ENCODE measurements around the gene FAM163B. TPM values are rescaled to one million over a fixed set of nuclear protein-coding genes. Genes with fewer than 3 reads are reported as not detected.

Gene FAM163B
- total RNA-seq, 1 experiment from 2014 or later = not detected

Other genes with a start within 250 kb of the FAM163B start
- 301 and 417 TPM in 2 replicates for gene SURF4, start 233.3 kb downstream of the FAM163B start, total RNA-seq (2014; rRNA removed; shearing (Covaris generic); ENCODE audit: low replicate concordance)
- gene STKLD1, start 233.0 kb downstream of the FAM163B start, total RNA-seq (2014; rRNA removed; shearing (Covaris generic); ENCODE audit: low replicate concordance) = not detected in 2 replicates
- 32.8 and 36.0 TPM in 2 replicates for gene REXO4, start 191.4 kb downstream of the FAM163B start, total RNA-seq (2014; rRNA removed; shearing (Covaris generic); ENCODE audit: low replicate concordance)
- gene ADAMTS13, start 187.0 kb downstream of the FAM163B start, total RNA-seq (2014; rRNA removed; shearing (Covaris generic); ENCODE audit: low replicate concordance) = 1.1 and 2.0 TPM in 2 replicates
- 3.9 and 5.6 TPM in 2 replicates for gene CACFD1, start 149.4 kb downstream of the FAM163B start, total RNA-seq (2014; rRNA removed; shearing (Covaris generic); ENCODE audit: low replicate concordance)
- 3.5 and 7.6 TPM in 2 replicates for gene SLC2A6, start 130.3 kb downstream of the FAM163B start, total RNA-seq (2014; rRNA removed; shearing (Covaris generic); ENCODE audit: low replicate concordance)
- not detected in 2 replicates for gene MYMK, start 84.4 kb downstream of the FAM163B start, total RNA-seq (2014; rRNA removed; shearing (Covaris generic); ENCODE audit: low replicate concordance)
- 0.10 and 0.72 TPM in 2 replicates for gene ADAMTSL2, start 74.7 kb downstream of the FAM163B start, total RNA-seq (2014; rRNA removed; shearing (Covaris generic); ENCODE audit: low replicate concordance)
- gene DBH, start 27.0 kb upstream of the FAM163B start, total RNA-seq (2014; rRNA removed; shearing (Covaris generic); ENCODE audit: low replicate concordance) = not detected in 2 replicates
- 0.66 TPM in 1 of 2 replicates, not detected in the other for gene SARDH, start 129.0 kb upstream of the FAM163B start, total RNA-seq (2014; rRNA removed; shearing (Covaris generic); ENCODE audit: low replicate concordance)